HG02763 (cell line): Measurements from ENCODE around the gene CALN1.

Experiments used
- ATAC-seq: cut with Tn5 transposase; IDR thresholded peaks from one replicate; pipeline ENCODE4 v1.9.1; 2021; ENCODE audit warnings: mild to moderate bottlenecking, moderate library complexity; ENCODE audit not compliant: unreplicated experiment

The CALN1 gene

GRCh38 chr7:72326811-72327210 lies 85.3 kb downstream of the CALN1 start:
- ATAC-seq, result no peak

DNA sequence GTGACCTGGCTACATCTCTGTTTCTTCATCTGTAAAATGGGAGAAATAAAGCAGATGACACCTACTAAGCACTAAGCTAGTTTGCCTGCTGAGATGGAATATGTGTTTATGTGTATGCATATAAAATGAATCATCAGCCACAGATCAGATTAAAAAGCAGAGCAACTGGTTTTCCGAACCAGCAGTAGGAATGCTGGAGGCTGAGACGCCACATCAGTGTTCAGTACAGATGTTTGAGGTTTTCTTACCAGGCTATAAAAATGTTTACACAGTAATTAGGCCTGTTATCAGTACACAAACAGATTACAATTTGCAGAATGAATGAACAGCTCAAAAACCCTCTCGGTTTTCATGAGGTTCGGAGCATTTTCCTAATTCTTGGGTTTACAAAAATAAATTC lies 85.8 kb downstream of the CALN1 start:
- ATAC-seq, result no peak

GRCh38 chr7:72325561-72325960 lies 86.6 kb downstream of the CALN1 start:
- no peak for ATAC-seq

DNA sequence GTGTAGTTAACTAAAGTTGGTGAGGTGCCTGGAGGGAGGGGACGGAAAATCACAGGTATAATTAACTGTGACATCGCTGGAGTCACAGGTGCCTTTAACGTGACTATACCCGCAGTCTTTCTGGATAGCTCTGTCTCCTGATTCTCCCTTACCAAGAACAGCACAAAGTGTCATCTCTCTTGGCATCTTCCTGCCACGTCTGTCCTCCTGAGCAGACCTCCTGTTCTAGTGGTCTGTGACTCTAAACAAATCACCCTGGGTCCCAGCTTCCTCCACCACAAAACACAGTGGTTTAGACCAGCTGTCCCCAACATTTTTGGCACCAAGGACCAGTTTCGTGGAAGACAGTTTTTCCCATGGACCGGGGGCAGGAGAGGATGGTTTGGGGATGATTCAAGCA lies 90.5 kb downstream of the CALN1 start:
- ATAC-seq, result no peak

GRCh38 chr7:72321081-72321480 lies 91.1 kb downstream of the CALN1 start:
- ATAC-seq, result no peak

- no peak for ATAC-seq
Observed at GRCh38 chr7:72317341-72317740, 94.8 kb downstream of the CALN1 start.

DNA sequence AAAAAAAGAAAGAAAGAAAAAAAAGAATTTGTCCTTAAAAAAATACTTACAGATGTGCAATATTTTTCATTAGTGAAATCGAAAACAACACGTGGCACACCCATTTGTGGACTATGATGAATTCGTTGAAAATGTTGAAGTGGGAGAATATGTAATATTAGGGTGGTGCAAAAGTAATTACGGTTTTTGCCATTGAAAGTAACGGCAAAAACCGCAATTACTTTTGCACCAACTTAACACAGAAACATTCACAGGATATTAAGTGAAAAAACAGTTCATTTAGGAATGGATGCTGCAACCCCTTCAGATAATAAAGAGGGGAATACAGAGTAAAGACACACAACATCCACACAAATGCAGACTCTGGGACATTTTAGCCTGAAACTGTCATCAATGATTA lies 96.0 kb downstream of the CALN1 start:
- no peak for ATAC-seq

- no peak for ATAC-seq
Observed at GRCh38 chr7:72313906-72314305, 98.2 kb downstream of the CALN1 start.

GRCh38 chr7:72310301-72310700 lies 101.8 kb downstream of the CALN1 start:
- no peak for ATAC-seq

DNA sequence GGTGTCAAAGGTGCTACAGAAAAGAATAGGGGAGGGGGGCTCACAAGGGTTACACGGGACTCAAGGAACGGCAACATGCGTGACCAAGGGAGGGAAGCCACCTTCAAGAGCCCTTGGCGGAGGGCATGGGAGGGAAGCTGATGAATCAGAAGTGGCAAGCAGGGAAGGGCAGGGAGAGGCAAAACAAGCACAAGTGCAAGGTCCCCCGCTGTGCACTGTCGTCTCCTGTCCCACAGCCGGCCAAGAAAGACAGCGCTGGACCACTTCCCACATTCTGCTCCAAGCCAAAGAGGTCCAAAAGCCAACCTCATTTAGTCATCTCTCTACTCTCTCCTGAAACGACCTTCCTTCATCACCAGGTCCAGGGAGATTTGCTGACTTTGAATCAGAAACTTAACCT lies 102.7 kb downstream of the CALN1 start:
- ATAC-seq, result no peak

DNA sequence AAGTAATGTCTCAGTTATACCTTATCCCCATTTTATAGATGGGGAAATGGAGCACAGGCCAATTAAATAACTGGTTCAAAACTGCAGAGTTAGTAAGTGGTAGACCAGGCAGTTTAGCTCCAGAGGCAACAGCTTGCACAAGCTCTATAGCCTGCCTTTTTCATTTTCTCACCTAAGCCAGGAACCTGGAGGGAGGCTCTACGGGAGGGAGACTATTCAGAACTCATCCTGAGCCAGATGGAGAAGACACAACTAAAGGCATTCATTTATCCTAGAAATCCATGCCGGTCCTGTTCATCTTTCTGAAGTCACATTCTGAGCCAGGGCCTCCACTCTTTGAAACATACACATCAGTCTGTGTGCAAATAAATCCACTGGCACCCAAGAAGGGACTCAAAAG lies 103.2 kb downstream of the CALN1 start:
- no peak for ATAC-seq

- ATAC-seq, result no peak
Observed at GRCh38 chr7:72307566-72307965, 104.6 kb downstream of the CALN1 start.

- ATAC-seq, result no peak
Observed at GRCh38 chr7:72298912-72299311, 113.2 kb downstream of the CALN1 start.

DNA sequence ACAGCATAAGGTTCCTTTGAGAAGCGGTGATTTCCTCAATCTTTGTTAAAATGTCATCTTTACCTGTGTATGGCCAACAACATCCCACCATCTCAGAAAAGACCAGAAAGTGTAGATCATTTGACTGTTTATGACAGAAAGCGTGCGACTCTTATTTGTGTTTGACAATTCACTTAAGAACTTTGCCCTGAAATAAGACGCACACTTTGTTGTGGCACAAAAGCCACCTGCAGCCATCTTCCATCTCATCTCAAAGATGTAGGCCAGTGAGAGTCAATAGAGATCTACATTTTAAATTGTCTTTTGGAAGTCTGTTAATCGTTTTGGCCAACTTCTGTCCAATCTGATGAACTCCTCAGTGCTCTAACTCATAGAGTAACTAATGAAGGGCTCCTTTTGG lies 114.0 kb downstream of the CALN1 start:
- no peak for ATAC-seq

DNA sequence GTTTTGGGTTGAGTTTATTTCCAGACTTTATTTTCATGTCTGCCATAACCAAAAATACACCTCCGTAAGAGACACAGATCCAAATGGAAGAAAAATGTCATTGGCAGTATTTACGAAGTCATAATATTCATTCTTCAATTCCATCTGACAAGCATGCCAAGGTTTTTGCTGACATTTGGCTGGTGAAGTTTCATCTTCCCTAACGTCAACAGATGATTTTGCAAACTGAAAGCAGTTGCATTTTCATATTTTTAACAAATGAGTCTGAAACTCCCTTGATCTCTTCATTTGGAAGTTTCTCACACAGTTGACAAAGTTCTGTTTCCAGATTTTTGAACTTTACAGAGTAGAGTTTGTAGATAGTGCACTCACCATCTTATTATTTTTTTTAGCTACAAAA lies 114.5 kb downstream of the CALN1 start:
- ATAC-seq, result no peak

GRCh38 chr7:72292794-72293193 lies 119.3 kb downstream of the CALN1 start:
- no peak for ATAC-seq

DNA sequence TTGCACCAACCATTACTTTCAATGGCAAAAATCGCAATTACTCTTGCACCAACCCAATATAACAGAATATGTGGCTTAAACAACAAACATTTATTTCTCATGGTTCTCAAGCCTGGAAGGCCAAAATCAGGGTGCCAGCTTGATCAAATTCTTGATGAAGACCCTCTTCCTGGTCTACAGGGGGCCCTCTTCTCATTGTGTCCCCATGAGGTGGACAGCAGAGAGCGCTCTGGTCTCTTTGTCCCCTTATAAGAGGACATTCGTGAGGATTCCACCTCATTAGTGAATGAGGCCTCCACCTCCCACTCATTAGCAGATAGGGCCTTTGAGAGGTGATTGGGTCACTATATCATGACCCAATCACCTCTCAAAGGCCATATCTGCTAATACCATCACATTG lies 120.0 kb downstream of the CALN1 start:
- no peak for ATAC-seq

DNA sequence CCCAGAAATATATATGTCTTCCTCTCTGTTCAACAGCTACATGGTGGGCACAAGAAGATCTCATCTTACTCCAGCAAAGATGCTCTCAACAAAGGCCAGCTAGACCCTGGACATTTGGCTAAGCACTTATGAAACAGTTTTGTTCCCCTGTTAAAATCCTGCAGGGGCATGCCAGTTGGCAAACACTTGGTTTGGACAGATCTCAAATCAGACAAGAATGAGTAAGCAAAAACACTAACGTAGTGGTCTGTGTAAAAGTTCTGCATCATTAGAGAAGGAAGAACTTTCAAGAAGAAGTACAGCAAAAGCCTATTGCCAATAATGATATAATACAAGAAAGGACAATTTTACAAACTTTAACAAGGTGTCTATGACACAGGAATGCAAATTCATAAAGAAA lies 125.6 kb downstream of the CALN1 start:
- ATAC-seq, result no peak

DNA sequence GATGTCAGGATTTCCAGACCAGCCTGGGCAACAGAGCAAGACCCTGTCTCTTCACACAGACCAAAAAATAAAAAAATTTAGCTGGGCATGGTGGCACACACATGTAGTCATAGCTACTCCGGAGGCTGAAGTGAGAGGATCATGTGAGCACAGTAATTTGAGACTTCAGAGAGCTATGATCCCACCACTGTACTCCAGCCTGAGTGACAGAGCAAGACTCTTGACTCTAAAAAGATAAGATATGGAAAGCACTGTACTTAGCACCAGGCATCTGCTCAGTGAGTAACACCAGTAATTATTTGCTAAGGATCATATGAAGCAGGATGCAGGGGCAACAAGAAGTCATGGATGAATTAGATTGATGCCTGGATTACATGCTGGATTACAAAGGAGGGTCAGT lies 128.8 kb downstream of the CALN1 start:
- ATAC-seq, result no peak

DNA sequence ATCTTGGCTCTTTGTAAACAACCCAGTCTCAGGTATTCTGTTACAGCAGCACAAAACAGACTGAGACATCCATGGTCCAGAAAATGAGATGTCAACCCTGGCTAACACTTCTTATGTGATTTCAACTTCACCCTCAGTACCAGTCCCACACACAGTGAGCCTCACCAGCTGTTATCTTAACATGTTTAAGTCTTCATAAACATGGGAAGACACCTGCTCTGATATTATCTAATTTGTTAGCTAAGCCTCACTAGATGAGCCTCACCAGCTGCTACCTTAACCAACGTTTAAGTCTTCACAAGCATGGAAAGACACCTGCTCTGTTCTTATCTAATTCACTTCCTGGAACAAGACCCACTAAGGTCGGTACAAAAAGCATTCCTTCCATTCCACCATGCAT lies 130.8 kb downstream of the CALN1 start:
- no peak for ATAC-seq

- no peak for ATAC-seq
Observed at GRCh38 chr7:72279203-72279602, 132.9 kb downstream of the CALN1 start.

DNA sequence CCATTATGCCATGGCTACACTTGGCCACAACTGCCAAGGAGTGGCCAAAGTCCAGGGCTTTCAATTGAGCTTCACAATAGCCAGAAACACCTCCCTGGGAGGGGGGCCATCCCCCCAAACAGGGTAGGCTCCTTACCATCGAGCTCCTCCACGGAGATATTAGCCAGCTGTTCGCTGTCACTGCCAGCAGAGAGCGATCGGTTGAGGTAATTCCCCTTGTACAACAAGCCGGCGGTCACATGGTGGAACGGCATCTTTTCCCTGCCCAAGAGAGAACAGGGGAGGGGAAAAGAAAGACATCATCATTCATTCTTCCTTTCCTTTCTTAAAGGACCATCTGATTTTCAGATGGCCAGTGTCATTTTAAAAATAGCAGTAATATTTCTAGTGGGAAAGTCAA lies 133.6 kb downstream of the CALN1 start:
- no peak for ATAC-seq

DNA sequence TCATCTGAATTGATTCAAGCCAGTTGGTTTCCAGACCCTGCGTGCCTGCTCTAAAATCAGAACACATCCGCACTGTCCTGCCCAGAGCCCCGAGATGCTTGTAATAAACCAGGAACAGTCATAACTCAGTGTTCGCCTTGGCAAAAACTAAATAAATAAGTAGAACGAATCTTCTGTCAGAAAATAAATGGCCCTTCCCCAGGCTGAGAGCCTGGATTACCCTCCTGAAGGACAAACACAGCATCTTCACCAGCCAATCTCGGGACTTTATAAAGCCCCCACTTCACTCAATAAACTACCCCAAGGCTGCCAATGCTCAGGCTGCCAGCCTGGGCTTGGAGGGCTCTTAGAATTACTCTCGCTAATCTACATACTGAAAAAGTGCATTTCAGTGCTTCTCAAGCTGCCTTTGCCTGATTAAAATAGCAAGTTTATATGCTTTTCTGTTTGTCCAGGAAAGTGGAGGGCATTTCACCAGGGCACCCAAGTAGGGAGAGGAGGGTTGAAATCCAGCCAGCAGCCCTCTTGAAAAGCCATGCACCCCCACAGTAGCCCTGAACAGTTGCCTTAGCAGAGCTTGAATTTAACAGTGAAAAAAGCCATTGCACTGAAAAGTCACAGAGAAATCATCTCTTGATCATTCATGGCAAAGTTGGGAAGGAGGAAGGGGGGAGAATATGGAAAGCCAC lies 136.6 kb downstream of the CALN1 start:
- no peak for ATAC-seq
